HG02623 (cell line): ENCODE measurements around the gene KCNT2.
"Not testable (repeated sequence)": the region's sequence is repeated elsewhere in the genome, so short reads cannot be mapped to it uniquely, and the experiment has no call there.

Experiments used
- ATAC-seq: cut with Tn5 transposase; IDR thresholded peaks from one replicate; pipeline ENCODE4 v1.9.1; 2021; ENCODE audit warnings: moderate library complexity; ENCODE audit not compliant: unreplicated experiment

Gene KCNT2

DNA sequence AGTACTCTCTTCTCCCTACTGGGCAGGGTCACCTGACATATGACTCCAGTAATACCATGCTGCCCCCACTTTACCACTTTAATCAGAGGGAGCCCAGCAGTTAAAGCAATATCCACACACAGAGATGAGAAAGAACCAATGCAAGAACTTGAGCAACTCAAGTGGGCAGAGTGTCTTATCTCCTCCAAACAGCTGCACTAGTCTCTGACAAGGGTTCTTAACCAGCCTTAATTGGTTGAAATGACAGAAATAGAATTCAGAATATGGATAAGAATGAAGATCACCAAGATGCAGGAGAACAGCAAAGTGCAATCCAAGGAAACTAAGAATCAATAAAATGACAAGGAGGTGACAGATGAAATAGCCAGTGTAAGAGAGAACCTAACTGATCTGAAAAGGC, 91.0 kb downstream of the KCNT2 start:
- no peak for ATAC-seq

GRCh38 chr1:196516373-196516772, 91.9 kb downstream of the KCNT2 start:
- ATAC-seq = no peak

DNA sequence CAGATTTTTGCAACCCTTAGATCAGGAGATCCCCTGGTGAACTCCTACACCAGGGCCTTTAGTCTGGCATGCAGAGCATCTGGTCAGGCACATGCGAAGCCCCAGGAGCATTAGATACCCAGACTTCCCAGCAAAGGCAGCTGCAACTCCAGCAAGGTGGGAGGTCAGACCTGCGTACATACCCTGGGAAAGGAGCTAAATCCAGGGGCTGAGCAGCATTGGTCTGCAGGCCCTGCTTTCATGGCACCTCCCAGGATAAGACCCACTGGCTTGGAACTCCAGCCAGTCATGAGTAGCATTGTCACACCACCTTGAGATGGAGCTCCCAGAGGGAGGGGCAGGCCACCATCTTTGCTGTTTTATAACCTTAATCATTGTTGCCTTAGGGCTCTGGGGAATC, 92.3 kb downstream of the KCNT2 start:
- ATAC-seq = no peak

DNA sequence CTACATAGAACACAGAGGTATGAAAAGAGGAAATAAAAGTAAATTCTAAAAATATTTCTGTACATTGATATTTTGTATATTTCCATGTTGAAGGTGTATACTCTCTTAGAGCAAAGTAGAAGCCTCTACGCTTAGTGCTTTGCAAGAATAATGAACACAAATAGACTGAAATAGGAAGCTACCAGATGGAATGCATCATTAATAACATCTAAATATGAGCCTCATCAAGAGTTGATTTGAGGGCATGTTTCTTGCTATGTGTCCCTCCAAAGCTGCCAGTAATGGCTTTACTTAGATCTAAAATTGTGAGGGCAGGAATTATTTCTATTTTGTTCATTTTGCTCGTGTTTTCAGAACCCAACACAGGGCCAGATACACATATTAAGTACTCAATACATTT, 94.4 kb downstream of the KCNT2 start:
- no peak for ATAC-seq

- ATAC-seq = no peak
These were observed 97.8 kb downstream of the KCNT2 start for GRCh38 chr1:196510451-196510850.

DNA sequence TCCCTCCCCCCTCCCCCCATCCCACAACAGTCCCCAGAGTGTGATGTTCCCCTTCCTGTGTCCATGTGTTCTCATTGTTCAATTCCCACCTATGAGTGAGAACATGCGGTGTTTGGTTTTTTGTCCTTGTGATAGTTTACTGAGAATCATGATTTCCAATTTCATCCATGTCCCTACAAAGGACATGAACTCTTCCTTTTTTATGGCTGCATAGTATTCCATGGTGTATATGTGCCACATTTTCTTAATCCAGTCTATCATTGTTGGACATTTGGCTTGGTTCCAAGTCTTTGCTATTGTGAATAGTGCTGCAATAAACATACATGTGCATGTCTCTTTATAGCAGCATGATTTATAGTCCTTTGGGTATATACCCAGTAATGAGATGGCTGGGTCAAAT, 104.0 kb downstream of the KCNT2 start:
- ATAC-seq = not testable (repeated sequence)

DNA sequence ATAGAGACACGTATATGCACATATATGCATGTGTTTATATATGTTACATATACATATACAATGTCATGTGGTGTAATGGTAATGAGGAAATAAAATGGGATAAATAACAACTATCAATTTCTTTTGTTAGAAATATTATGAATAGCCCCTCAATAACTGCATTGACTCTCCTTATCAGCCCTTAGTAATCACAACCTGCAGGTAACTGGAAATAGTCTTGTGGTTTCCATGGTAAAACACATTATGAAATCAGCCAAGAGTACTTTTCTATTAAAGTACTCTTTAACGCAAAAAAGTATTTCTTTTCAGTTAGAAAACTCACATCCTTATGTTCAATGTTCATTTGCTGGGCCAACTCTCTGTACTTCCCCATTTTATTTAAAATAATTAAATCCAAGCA, 105.8 kb downstream of the KCNT2 start:
- ATAC-seq = no peak

DNA sequence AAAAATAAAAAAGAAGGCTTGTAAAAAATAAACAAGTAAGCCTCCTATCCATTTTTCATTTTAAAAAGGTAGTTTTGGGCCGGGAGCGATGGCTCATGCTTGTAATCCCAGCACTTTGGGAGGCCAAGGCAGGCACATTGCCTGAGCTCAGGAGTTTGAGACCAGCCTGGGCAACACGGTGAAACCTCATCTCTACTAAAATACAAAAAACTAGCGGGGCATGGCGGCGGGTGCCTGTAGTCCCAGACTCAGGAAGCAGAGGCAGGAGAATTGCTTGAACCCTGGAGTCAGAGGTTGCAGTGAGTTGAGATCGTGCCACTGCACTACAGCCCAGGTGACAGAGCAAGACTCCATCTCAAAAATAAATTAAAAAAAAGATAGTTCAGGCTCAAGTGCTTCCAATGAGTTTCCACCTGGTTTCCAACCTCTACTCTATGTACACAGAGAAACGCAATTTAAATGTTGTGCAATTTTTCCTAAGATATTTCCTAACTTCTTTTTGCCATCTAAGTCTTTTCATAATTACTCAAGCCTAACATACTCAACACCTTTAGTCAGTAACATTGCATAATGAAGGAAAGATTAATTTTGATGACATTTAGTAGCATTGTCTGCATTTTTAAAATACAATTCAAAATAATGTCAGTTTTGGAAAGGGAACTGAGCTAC, 106.3 kb downstream of the KCNT2 start:
- no peak for ATAC-seq

- no peak for ATAC-seq
These were observed 110.4 kb downstream of the KCNT2 start for GRCh38 chr1:196497817-196498216.

DNA sequence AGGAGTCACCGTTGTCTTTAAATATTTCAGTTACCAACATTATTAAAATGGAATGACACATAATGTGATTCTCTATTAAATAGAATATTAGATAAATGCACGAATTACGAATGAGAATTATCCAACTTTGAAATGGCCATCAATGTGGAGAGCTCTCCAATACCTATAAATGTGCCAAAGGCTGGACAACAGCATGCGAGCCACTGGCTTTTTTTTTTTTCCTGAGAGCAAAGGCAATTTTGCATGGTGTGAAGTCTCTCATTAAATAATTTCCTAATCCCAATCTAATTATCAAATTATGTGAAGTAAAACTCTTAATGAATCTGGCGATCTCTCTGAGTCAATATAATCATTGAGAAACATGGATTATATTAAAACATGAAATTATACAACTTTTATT, 113.5 kb downstream of the KCNT2 start:
- no peak for ATAC-seq

DNA sequence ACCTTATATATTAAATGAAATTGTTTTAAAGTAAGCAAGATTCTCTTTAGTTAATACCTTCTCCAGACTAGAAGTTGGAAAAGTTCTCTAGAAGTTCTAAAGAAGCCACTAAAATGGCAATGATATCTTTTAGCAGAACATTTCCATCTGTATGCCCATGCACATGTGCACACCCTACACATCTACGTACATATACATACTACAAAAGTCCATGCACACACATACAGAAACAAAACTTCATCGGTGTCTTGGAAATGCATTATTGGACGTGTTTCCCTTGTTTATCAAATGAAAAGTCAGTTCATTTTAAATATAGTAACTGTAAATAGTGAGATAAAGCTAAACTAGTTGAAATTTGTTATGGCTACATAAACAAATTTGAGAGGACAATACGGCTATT, 114.4 kb downstream of the KCNT2 start:
- no peak for ATAC-seq

DNA sequence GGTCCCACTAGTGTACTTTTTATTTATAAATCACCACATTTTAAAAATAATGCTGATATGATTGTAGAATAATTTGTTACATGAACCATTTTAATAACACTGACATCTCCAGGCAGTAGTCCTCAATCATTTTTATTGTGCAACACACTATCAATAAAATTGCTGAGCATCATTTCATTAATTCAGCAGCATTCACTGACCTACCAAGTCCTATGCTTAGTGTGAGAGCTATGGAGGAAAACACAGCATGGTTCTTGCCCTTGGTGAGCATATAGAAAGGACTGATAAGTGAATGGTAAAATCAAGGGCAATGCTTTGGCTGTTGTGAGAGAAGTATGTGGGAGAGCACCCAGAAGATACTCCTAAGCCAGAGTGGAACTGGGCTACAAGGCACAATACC, 119.7 kb downstream of the KCNT2 start:
- ATAC-seq = no peak

DNA sequence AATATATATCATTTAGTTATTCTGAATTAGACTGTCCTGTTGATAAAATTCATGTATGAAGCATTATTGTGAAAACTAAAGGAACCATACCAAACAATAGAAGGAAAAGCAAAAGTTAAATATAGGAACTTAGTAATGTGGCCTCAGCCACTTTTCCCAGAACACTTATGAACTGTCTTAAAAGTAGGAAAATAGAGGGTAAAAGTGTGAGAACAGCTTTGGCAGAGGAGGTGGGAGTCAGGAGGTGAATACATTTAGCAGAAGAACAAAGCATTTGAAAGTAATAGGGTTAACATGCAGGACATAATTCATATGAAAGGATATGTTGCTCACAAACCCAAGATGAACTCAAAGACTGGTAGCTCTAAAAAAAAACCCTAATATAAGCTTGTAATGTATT, 121.9 kb downstream of the KCNT2 start:
- ATAC-seq = no peak

DNA sequence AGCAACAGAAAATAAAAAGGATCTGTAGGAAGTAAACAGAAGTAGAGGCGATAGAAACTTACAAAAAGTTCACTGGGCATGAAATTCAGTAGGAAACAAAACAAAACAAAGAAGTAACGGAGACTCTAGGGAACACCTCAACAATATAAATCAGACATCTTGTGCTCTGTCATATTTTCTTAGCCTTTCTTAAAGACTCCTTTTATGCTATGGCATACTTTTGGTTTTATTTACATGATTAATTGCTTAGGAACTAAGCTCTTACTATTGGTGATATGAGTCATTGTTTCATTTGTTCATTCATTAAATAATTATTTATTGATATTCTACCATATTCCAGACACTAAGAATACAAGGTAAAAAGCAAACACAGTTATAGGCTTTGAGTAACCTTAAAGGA, 126.6 kb downstream of the KCNT2 start:
- no peak for ATAC-seq

DNA sequence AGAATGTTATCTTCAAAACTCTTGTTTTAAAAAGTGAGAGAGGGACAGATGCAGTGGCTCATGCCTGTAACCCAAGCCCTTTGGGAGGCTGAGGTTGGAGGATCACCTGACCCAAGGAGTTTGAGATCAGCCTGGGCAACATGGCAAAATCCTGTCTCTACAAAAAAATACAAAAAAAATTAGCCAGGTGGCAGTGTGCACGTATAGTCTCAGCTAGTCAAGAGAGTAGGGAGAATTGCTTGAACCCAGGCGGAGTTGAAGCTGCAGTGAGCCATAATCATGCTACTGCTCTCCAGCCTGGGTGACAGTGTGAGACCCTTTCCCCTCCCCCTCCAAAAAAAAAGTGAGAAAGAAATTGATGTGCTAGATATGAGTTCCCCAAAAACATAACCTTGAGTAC, 131.0 kb downstream of the KCNT2 start:
- no peak for ATAC-seq

DNA sequence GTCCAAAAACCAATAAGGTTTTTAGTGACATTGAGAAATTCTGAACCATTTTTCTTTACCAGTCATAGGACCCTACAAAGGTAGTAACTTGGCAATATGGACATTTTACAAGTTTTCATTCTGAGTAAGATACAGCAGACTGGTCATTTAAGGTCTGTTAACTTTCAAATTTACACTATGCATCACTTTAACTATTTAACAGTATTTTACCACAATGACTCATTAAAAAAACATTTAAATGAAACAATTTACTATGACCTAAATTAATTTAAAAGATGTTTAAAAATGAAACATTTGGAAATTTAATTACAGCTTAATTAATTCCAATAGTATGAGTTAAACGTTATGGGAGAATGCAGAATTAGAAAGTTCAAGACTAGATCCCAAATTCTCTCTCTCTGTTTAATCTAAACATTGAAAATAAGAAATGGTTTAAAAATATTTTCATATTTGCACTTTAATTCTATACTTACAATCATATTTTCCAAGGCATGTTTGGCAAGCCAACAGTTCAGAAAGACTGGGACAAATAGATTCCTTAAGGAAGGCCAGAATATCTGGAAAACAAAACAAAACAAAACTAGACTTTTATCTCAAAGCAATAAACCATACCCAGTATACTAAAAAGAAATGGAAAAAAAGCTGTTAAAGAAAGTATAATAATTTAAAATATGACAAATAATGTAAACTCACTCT, 140.9 kb downstream of the KCNT2 start:
- ATAC-seq = no peak

GRCh38 chr1:196466654-196467053, 141.6 kb downstream of the KCNT2 start:
- ATAC-seq = no peak

GRCh38 chr1:196466166-196466565, 142.1 kb downstream of the KCNT2 start:
- no peak for ATAC-seq

DNA sequence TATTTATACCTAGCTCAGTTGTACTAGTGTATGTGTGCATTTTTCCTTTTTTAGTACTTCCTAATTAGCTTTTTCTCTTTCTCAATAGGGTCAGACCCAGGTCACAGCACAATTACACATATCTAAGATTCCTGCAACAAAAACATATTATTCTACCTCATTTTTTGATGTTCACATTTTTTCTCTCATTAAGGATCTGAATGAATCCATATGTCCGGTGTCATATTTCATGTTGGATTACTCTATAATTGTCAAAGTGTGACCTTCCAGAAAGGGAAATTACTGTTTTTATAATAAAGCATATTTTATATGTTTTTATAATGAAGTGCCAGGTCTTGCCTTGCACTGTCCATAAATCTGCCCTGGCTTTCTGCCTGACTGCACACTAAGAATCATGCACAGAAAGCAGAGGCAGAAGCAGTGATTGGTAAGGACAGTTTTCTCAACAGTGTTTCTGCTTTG, 143.7 kb downstream of the KCNT2 start:
- ATAC-seq = no peak

DNA sequence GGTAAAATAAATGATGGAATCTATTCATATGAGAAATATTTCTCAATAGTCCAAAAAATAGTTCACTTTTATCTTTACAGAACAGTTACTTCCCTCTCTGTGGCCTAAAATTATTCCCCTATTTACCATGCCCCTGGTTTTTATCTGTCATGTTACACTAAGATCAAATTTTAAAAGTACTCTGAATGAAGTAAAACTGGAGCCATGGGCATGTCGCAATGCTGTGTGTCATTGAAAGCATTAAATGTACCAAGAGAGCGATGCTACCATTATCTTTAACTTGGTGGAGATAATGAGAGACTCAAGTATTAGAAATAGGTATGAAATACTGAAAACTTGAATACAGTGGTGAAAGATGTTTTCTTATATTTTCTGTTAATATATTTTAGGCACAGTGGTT, 146.2 kb downstream of the KCNT2 start:
- no peak for ATAC-seq

DNA sequence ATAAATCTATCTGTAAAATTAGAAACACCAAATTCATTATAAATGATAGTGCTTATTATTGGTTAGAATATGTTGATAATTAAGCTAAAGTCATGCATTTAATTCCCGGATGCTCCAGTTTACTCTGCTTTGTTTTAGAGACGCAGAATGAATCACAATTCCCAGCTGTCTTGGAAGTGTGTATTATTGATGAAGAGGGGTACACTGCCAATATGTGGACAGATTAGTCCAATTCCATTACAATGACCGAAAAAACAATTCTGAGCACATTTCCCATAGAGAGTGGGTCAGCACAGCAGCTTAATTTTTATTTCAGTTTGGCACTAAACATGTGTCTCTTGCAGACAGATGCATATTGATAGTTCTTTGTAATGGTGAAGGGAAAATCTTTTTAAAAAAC, 146.7 kb downstream of the KCNT2 start:
- ATAC-seq = no peak

GRCh38 chr1:196459383-196459782, 148.9 kb downstream of the KCNT2 start:
- no peak for ATAC-seq

GRCh38 chr1:196454792-196455191, 153.4 kb downstream of the KCNT2 start:
- ATAC-seq = no peak
